Thyroid gland (tissue), 4 donors: ENCODE data around the gene SETD1A. TPM values are rescaled to one million over a fixed set of nuclear protein-coding genes. Genes with fewer than 3 reads are reported as not detected.

ENCODE experiments used
- DNase-seq, 2 donors: peaks; one replicate each; pipeline ENCODE4 v3.0.0-alpha.2; 2019
- H3K27ac ChIP-seq, 3 donors: fragments of 200-600 bp; sonication (generic); 1 replicate in 2 of 3; 2 replicates in 1 of 3; pipeline ENCODE4 v1.5.1; 2016 to 2019; ENCODE audit warnings: mild to moderate bottlenecking in 1 of 3, moderate library complexity in 1 of 3
- H3K27me3 ChIP-seq: fragments of 200-600 bp; sonication (generic); one replicate; pipeline ENCODE4 v1.5.1; 2019
- H3K36me3 ChIP-seq, 2 donors: fragments of 200-600 bp; sonication (generic); one replicate each; pipeline ENCODE4 v1.5.1; 2016 to 2019
- H3K4me1 ChIP-seq, 2 donors: fragments of 200-600 bp; sonication (generic); one replicate each; pipeline ENCODE4 v1.5.1; 2017 to 2019
- H3K4me3 ChIP-seq, 3 donors: fragments of 200-600 bp; sonication (generic); replicated peaks in 1 of 3; 1 replicate in 2 of 3; 2 replicates in 1 of 3; pipeline ENCODE4 v1.5.1; 2016; ENCODE audit warnings: mild to moderate bottlenecking in 1 of 3
- H3K9me3 ChIP-seq: fragments of 200-600 bp; sonication (generic); one replicate; pipeline ENCODE4 v1.5.1; 2017
- POLR2A ChIP-seq, 2 donors: fragments of 450-650 bp; IDR thresholded peaks; one replicate each; pipeline ENCODE4 v1.6.1; 2017; ENCODE audit warnings: antibody characterized with exemption in 2 of 2, mild to moderate bottlenecking in 2 of 2, moderate library complexity in 1 of 2
- WGBS, 2 donors: methylation state at CpG; one replicate each; pipeline ENCODE4 v1.1.5; 2017; 5-methylcytosine and 5-hydroxymethylcytosine counted together
- intact Hi-C: fragments of 100-400 bp; cut with DNase I; formaldehyde crosslinking; loops from one replicate; pipeline ENCODE4 v1.15.1; 2023
- total RNA-seq, 4 donors: library from RNA; depleted of rRNA; stranded (reverse); fragments of >200 nt; gene quantifications; one replicate each; pipeline ENCODE4 v1.2.3, GENCODE V29; 2016
- TF ChIP-seq, protein P1 (sequence below), 6 experiments: fragments of 200-600 bp in 3 of 6; fragments of 450-650 bp in 3 of 6; sonication (generic) in 3 of 6; IDR thresholded peaks; one replicate each; pipeline ENCODE4 v1.5.1; 2016 to 2019; ENCODE audit warnings: antibody characterized with exemption in 6 of 6, mild to moderate bottlenecking in 2 of 6, inconsistent platforms in 1 of 6, moderate library complexity in 1 of 6

SETD1A gene
- total RNA-seq, 4 donors from 2014 or later, result 7.7 to 11.4 (median 9.2) TPM

DNA sequence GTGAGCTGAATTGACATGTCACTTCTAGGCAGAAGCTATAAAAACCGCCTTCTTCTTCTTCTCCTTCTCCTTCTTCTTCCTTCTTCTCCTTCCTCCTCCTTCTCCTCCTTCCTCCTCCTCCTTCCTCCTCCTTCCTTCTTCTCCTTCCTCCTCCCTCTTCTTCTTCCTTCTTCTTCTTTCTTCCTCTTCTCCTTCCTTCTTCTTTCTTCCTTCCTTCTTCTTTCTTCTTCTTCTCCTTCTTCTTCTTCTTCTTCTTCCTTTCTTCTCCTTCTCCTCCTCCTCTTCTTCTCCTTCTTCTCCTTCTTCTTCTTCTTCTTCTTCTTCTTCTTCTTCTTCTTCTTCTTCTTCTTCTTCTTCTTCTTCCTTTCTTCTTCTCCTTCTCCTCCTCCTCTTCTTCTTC lies 38.9 kb upstream of the SETD1A start:
- WGBS, 2 donors, result 89% methylated on average over 1 of the region's 1 CpG
- intact Hi-C loops, result loop anchor here (2.0 kb wide), 1 partner anchor 16 kb away; no protein-coding TSS in a partner anchor
- no peaks in the 10 kb centered on the region for H3K27me3 ChIP-seq
- no peak overlapping the region for H3K27ac ChIP-seq
- H3K4me3 ChIP-seq, result no peak overlapping the region
- TF ChIP-seq, protein P1, sequence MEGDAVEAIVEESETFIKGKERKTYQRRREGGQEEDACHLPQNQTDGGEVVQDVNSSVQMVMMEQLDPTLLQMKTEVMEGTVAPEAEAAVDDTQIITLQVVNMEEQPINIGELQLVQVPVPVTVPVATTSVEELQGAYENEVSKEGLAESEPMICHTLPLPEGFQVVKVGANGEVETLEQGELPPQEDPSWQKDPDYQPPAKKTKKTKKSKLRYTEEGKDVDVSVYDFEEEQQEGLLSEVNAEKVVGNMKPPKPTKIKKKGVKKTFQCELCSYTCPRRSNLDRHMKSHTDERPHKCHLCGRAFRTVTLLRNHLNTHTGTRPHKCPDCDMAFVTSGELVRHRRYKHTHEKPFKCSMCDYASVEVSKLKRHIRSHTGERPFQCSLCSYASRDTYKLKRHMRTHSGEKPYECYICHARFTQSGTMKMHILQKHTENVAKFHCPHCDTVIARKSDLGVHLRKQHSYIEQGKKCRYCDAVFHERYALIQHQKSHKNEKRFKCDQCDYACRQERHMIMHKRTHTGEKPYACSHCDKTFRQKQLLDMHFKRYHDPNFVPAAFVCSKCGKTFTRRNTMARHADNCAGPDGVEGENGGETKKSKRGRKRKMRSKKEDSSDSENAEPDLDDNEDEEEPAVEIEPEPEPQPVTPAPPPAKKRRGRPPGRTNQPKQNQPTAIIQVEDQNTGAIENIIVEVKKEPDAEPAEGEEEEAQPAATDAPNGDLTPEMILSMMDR (IDR thresholded peaks at IDR 0.05), result no peak
- no peak for TF ChIP-seq POLR2A (IDR thresholded peaks at IDR 0.05)
- no peaks in the 10 kb centered on the region for H3K9me3 ChIP-seq
- H3K36me3 ChIP-seq, result no peaks in the 10 kb centered on the region
- peaks cover 0 to 6% of the 10 kb centered on the region in 2 donors for H3K4me1 ChIP-seq
- DNase-seq, result no peak

DNA sequence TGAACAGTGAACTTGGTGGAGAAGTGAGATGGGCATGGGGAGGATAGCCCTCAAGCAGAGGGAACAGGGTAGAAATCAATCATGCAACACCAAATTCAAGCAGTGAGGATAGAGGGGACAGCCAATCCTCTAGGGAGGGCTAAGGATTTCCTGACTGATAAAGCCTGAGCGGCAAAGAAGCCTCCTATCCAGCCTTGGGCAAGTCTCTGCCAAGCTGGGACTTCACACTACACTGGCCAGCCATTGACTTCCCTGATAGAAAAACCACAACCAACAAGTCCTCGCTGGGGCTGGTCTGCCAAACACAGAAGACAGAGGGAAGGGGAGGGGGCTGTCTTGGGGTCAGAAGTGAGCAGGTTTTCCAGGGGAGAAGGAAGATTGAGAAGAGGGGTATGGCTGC lies 36.7 kb upstream of the SETD1A start:
- H3K27me3 ChIP-seq, result no peaks in the 10 kb centered on the region
- no peak overlapping the region for H3K4me3 ChIP-seq
- H3K9me3 ChIP-seq, result no peaks in the 10 kb centered on the region
- H3K27ac ChIP-seq, result no peak overlapping the region
- no peak for TF ChIP-seq POLR2A (IDR thresholded peaks at IDR 0.05)
- WGBS, 2 donors, result 78 to 90% methylated on average over 2 of the region's 2 CpGs
- H3K4me1 ChIP-seq, result peaks cover 9 to 10% of the 10 kb centered on the region in 2 donors
- no peaks in the 10 kb centered on the region for H3K36me3 ChIP-seq
- no peak for DNase-seq
- intact Hi-C loops, result loop anchor here (2.0 kb wide), 1 partner anchor 76 kb away; no protein-coding TSS in a partner anchor

DNA sequence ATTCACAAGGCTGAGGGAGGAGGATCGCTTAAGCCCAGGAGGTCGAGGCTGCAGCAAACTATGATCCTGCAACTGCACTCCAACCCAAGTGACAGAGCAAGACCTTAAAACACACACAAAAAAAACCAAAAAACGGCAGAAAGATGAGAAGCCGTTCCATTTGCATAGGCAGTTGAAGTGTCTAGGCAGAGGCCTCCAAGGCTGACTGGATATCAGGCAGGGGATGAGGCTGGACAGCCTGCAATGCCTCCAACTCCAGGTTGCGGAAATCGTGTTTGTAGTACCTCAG lies 36.2 kb upstream of the SETD1A start:
- H3K9me3 ChIP-seq, result no peaks in the 10 kb centered on the region
- peak overlapping the region in 1 of 3 donors; percentile 84 for H3K4me3 ChIP-seq
- peak overlapping the region in 2 of 3 donors; percentile 76 to 92 for H3K27ac ChIP-seq
- no peaks in the 10 kb centered on the region for H3K36me3 ChIP-seq
- H3K27me3 ChIP-seq, result no peaks in the 10 kb centered on the region
- peaks cover 9 to 10% of the 10 kb centered on the region in 2 donors for H3K4me1 ChIP-seq
- TF ChIP-seq POLR2A (IDR thresholded peaks at IDR 0.05), result no peak
- TF ChIP-seq, protein P1 (IDR thresholded peaks at IDR 0.05), result no peak
- WGBS, 2 donors, result 23 to 31% methylated on average over 6 of the region's 6 CpGs
- intact Hi-C loops, result loop anchor here (2.0 kb wide), 1 partner anchor 77 kb away; no protein-coding TSS in a partner anchor
- DNase-seq, result no peak

DNA sequence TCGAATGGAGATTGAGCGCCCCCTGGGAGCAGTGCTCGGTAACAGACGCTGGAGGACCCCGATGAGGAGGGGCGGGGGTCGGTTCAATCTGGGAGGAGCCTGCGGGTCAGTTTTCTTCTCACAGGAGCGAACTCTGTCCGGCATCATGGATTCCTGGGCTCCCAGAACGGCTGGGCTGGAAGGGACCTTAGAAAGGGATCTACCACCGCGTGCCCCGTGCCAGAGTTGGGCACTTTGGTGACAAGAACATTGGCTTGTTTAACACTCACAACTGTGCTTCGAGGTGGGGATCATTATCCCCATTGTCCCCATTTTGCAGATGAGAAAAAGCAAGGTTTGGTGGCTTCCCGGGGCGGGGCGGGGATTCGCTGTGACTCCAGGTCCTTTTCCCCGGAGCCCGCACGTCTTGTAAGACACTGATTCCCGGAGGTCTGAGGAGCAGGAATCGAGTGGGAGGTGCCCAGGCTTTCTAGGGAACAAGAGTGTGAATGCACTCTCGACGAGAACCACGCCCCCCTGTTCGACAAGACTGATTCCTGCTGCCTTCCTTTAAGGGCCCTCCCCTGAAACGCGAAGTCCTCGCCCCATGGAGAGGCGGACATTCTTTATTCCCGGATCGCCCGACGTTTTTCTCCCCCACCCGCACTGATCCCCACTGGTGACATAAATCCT lies 35.7 kb upstream of the SETD1A start:
- DNase-seq, result peak; percentile 93
- intact Hi-C loops, result loop anchor here (2.0 kb wide), 1 partner anchor 77 kb away; no protein-coding TSS in a partner anchor
- H3K27me3 ChIP-seq, result no peaks in the 10 kb centered on the region
- H3K27ac ChIP-seq, result peak overlapping the region; percentile 28 to 92 (median 76)
- H3K4me3 ChIP-seq, result peak overlapping the region; percentile 13 to 84 (median 35)
- 0% methylated on average over 32 to 35 of the region's 37 CpGs for WGBS, 2 donors
- H3K36me3 ChIP-seq, result no peaks in the 10 kb centered on the region
- H3K9me3 ChIP-seq, result no peaks in the 10 kb centered on the region
- peaks cover 9 to 10% of the 10 kb centered on the region in 2 donors for H3K4me1 ChIP-seq
- TF ChIP-seq, protein P1 (IDR thresholded peaks at IDR 0.05), result peak; percentile 58 to 96 (median 86)
- TF ChIP-seq POLR2A (IDR thresholded peaks at IDR 0.05), result peak in 1 of 2 donors; percentile 46

DNA sequence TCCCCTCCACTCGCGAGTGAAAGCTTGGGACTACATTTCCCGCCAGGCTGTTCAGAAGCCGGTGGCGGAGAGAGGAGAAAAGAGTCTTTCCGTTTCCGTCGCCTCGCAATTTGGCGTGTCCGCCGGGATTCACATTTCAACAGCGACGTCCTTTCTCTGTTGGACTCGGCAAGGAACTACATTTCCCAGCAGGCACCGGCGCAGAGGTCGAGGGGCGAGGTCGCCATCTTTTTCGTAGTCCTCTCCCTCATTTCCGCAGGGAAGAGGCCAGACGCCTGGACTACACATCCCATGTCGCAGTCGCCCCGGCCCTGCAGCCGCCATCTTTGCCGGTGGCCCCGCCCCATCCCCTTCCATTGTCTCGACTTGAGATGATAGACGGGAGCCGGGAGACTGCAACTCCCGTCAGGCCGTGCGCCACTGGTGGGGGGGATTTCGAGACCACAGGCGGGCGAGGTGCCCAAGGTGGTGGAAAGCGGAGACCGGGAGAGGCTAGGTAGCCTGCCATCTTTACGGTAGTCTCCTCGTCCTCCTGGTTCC lies 35.1 kb upstream of the SETD1A start:
- Histone ChIP-seq H3K27me3 (no peaks in the 10 kb centered on the region), H3K36me3 (no peaks in the 10 kb centered on the region), H3K4me1 (peaks cover 9 to 10% of the 10 kb centered on the region in 2 donors), H3K9me3 (no peaks in the 10 kb centered on the region), H3K4me3 (peak overlapping the region; percentile 18 to 84 (median 35)), H3K27ac (peak overlapping the region; percentile 92 to 94 (median 93))
- WGBS, 2 donors, result 0% methylated on average over 17 to 18 of the region's 42 CpGs
- peak; percentile 100 for DNase-seq
- TF ChIP-seq, protein P1 (IDR thresholded peaks at IDR 0.05), result no peak
- TF ChIP-seq POLR2A (IDR thresholded peaks at IDR 0.05), result no peak
- intact Hi-C loops, result no loop called here
